GM23248 (cell line): ENCODE results near the gene NEK4.

Experiments used
- EZH2 ChIP-seq: fragments of 200-600 bp; sonication (generic); IDR thresholded peaks from 2 replicates; pipeline ENCODE4 v1.6.1; 2018; ENCODE audit warnings: antibody characterized with exemption, mild to moderate bottlenecking; ENCODE audit not compliant: insufficient read depth, poor library complexity, severe bottlenecking
- EZH2phosphoT487 ChIP-seq: fragments of 200-600 bp; sonication (generic); IDR thresholded peaks from 2 replicates; pipeline ENCODE4 v1.6.1; 2018; ENCODE audit warnings: antibody characterized with exemption, moderate library complexity, mild to moderate bottlenecking, low read depth; ENCODE audit not compliant: insufficient read depth

GRCh38 chr3:52681596-52681995, 89.1 kb downstream of the NEK4 start:
- no peak for TF ChIP-seq EZH2
- TF ChIP-seq EZH2phosphoT487 = no peak
